ENCODE measurements around the gene PCDHAC1.

The PCDHAC1 gene

GRCh38 chr5:140883927-140884697 lies 42.0 kb upstream of the PCDHAC1 start:
- H3K4me1 ChIP-seq (ENCODE audit: insufficient read depth, low read length): no peaks in the 10 kb centered on the region
- H3K9ac ChIP-seq (ENCODE audit: low read depth, low read length): no peak overlapping the region
- H4K20me1 ChIP-seq (ENCODE audit: insufficient read depth, low read length): no peaks in the 10 kb centered on the region
- peaks cover 7% of the 10 kb centered on the region for H3K27me3 ChIP-seq (ENCODE audit: insufficient read depth, low read length, poor library complexity)
- TF ChIP-seq EZH2 (IDR thresholded peaks at IDR 0.05; ENCODE audit: borderline replicate concordance, low read depth, low read length, severe bottlenecking) (no peak), CTCF (IDR thresholded peaks at IDR 0.05; ENCODE audit: borderline replicate concordance, extremely low read depth, low read length, poor library complexity, severe bottlenecking) (no peak)
- ATAC-seq (ENCODE audit: insufficient read depth, low read depth) (no peak), DNase-seq (no peak)
- H3K27ac ChIP-seq (ENCODE audit: low read length): no peak overlapping the region
- no peak overlapping the region for H3K4me2 ChIP-seq (ENCODE audit: insufficient read depth, low read length)
- H3K4me3 ChIP-seq (ENCODE audit: low read depth in 1 of 2, low read length in 2 of 2): no peak overlapping the region
- H3K79me2 ChIP-seq (ENCODE audit: insufficient read depth, low read length): no peaks in the 10 kb centered on the region
- no peaks in the 10 kb centered on the region for H3K9me3 ChIP-seq (ENCODE audit: insufficient read depth, low read length, severe bottlenecking)
- no peak overlapping the region for H2AFZ ChIP-seq (ENCODE audit: low read depth, low read length)
- H3K36me3 ChIP-seq (ENCODE audit: insufficient read depth, low read length): no peaks in the 10 kb centered on the region

GRCh38 chr5:140916325-140916724 lies 9.8 kb upstream of the PCDHAC1 start:
- DNase-seq: no peak
- no peak overlapping the region for H3K9ac ChIP-seq (ENCODE audit: low read depth, low read length)
- H4K20me1 ChIP-seq (ENCODE audit: insufficient read depth, low read length): no peaks in the 10 kb centered on the region
- TF ChIP-seq CTCF (IDR thresholded peaks at IDR 0.05; ENCODE audit: borderline replicate concordance, extremely low read depth, low read length, poor library complexity, severe bottlenecking): no peak
- no peak for TF ChIP-seq EZH2 (IDR thresholded peaks at IDR 0.05; ENCODE audit: borderline replicate concordance, low read depth, low read length, severe bottlenecking)
- no peak overlapping the region for H3K4me2 ChIP-seq (ENCODE audit: insufficient read depth, low read length)
- no peaks in the 10 kb centered on the region for H3K4me1 ChIP-seq (ENCODE audit: insufficient read depth, low read length)
- no peaks in the 10 kb centered on the region for H3K9me3 ChIP-seq (ENCODE audit: insufficient read depth, low read length, severe bottlenecking)
- H3K79me2 ChIP-seq (ENCODE audit: insufficient read depth, low read length): no peaks in the 10 kb centered on the region
- H3K36me3 ChIP-seq (ENCODE audit: insufficient read depth, low read length): no peaks in the 10 kb centered on the region
- no peak for ATAC-seq (ENCODE audit: insufficient read depth, low read depth)
- H3K27ac ChIP-seq (ENCODE audit: low read length): no peak overlapping the region
- no peak overlapping the region for H2AFZ ChIP-seq (ENCODE audit: low read depth, low read length)
- H3K4me3 ChIP-seq (ENCODE audit: low read depth in 1 of 2, low read length in 2 of 2): no peak overlapping the region
- H3K27me3 ChIP-seq (ENCODE audit: insufficient read depth, low read length, poor library complexity): no peaks in the 10 kb centered on the region

GRCh38 chr5:140923601-140924000 lies 2.5 kb upstream of the PCDHAC1 start:
- Histone ChIP-seq H3K27ac (ENCODE audit: low read length) (no peak overlapping the region), H3K4me2 (ENCODE audit: insufficient read depth, low read length) (no peak overlapping the region), H3K4me3 (ENCODE audit: low read depth in 1 of 2, low read length in 2 of 2) (no peak overlapping the region), H3K79me2 (ENCODE audit: insufficient read depth, low read length) (no peaks in the 10 kb centered on the region), H3K9ac (ENCODE audit: low read depth, low read length) (no peak overlapping the region), H3K36me3 (ENCODE audit: insufficient read depth, low read length) (no peaks in the 10 kb centered on the region), H3K9me3 (ENCODE audit: insufficient read depth, low read length, severe bottlenecking) (peaks cover 4% of the 10 kb centered on the region), H3K4me1 (ENCODE audit: insufficient read depth, low read length) (no peaks in the 10 kb centered on the region), H4K20me1 (ENCODE audit: insufficient read depth, low read length) (no peaks in the 10 kb centered on the region), H3K27me3 (ENCODE audit: insufficient read depth, low read length, poor library complexity) (no peaks in the 10 kb centered on the region), H2AFZ (ENCODE audit: low read depth, low read length) (no peak overlapping the region)
- no peak for DNase-seq
- TF ChIP-seq EZH2 (IDR thresholded peaks at IDR 0.05; ENCODE audit: borderline replicate concordance, low read depth, low read length, severe bottlenecking) (no peak), CTCF (IDR thresholded peaks at IDR 0.05; ENCODE audit: borderline replicate concordance, extremely low read depth, low read length, poor library complexity, severe bottlenecking) (no peak)
- no peak for ATAC-seq (ENCODE audit: insufficient read depth, low read depth)
